Inflammatory macrophage treated with lipopolysaccharide for 4 hours (primary cell): ENCODE data around the gene GRAMD1B.

Experiments
- DNase-seq: peaks from one replicate; pipeline ENCODE4 v3.0.0-alpha.2; 2020

GRAMD1B gene

DNA sequence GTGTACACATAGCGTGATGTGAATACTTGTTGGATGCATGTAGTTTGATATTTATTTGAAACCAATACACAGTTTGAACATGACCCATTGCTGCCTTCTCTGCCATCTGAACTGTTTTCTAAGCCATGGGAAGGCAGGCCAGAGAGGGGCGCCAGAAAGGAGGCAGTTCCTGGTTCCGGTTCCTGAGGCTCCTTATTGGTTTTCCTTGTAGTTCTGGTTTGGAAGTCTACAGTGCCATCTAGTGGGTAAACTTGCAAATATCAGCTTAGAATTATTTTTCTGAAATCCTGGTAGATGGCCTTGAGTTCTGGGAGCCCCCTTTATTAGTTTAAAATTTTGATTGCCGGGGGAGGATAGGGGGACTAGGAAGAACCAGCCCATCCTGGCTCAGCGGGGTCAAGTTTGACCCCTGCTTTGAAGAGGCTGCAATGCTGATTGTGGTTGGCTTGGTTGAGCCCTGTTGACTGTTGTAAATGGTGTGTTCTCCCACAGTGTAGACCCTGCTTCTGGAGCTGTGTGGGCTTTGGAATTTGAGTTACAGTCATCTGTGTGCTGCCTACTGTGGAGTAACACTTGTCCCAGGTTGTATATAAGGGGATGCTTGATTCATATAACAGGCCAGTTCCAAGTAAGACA is 48.4 kb downstream of the GRAMD1B start:
- DNase-seq = peak; percentile 81

- DNase-seq = peak; percentile 55
Measured at GRCh38 chr11:123479048-123479837, 49.2 kb downstream of the GRAMD1B start.

- DNase-seq = no peak
Measured at GRCh38 chr11:123480290-123480815, 50.3 kb downstream of the GRAMD1B start.

- no peak for DNase-seq
Measured at GRCh38 chr11:123480882-123481281, 50.8 kb downstream of the GRAMD1B start.

DNA sequence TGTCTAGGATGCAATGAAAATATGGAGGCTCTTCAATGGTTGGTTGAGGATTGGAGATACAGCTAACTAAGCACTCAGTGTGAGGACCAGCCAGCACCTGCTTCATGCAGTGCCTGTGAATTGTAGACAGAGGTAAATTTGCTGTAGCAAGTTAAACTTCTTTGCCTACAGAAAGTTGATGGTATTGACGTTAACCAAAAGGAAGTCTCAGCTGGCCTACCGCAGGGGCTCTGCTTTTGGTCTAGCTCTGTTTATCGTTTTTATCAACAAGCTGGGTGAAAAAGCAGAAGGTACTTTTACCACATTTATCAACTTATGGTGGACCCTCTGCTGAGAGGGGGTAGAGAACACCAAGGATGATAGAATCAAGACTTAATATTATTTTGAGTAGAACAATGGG is 51.6 kb downstream of the GRAMD1B start:
- DNase-seq = no peak

- no peak for DNase-seq
Measured at GRCh38 chr11:123482218-123482617, 52.1 kb downstream of the GRAMD1B start.

GRCh38 chr11:123483058-123483457 is 53.0 kb downstream of the GRAMD1B start:
- no peak for DNase-seq

DNA sequence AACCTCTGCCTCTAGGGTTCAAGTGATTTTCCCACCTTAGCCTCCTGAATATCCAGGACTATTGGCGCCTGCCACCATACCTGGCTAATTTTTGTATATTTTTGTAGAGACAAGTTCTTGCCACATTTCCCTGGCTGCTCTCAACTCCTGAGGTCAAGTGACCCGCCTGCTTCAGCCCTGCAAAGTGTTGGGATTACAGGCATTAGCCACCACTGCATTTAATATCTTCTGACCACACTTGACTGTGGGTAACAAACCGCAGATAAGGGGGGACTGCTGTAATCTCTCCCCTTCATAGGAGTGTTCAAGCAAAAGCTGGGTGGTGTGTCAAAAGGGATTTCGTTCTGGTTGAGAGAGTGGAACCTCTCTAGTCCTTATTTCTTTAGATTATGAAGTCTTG is 53.4 kb downstream of the GRAMD1B start:
- DNase-seq = no peak

- DNase-seq = no peak
Measured at GRCh38 chr11:123484448-123484847, 54.4 kb downstream of the GRAMD1B start.

DNA sequence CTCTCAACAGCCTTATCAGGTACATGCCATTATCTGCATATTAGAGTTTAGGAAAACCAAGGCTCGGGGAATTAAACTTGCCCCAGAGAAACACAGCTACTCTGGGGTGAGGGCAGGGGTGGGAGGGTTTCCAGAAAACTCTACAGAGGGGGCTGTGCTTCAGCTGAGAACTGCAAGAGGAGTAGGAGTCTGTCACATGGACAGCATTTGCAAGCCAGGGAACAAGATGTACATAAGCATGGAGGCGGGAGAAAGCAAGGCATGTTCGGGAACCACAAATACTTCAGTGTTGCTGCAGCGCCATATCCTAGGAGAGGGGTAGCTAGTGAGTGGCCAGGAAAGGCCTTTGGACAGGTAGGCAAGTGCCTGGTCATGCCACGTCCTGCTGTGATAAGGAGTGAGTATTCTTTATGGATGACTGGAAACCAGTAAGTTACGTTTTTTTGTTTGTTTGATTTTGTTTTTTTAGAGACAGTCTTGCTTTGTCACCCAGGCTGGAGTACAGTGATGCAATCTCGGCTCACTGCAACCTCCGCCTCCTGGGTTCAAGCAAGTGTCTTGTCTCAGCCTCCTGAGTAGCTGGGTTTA is 57.2 kb downstream of the GRAMD1B start:
- DNase-seq = no peak

GRCh38 chr11:123490527-123490926 is 60.5 kb downstream of the GRAMD1B start:
- no peak for DNase-seq

DNA sequence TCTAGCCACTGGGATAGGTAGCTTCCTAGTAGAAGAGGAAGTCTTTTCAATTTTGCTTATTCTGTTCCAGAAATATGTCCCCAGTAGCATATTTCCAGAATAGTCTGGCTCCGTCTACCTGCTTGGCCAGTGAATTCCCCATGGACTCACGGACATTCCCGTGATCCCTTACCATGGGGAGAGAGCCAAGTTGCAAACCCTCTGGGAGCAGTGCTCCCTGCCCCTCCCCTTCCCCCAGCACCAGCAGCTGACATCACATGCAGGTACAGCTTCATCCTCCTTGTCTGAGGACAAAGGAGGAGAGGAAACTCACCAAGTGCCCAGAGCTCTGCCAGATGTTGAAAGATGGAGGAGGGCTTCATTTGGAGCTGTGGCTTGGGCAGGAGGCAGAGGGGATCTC is 61.2 kb downstream of the GRAMD1B start:
- no peak for DNase-seq

- DNase-seq = no peak
Measured at GRCh38 chr11:123493349-123494063, 63.4 kb downstream of the GRAMD1B start.

DNA sequence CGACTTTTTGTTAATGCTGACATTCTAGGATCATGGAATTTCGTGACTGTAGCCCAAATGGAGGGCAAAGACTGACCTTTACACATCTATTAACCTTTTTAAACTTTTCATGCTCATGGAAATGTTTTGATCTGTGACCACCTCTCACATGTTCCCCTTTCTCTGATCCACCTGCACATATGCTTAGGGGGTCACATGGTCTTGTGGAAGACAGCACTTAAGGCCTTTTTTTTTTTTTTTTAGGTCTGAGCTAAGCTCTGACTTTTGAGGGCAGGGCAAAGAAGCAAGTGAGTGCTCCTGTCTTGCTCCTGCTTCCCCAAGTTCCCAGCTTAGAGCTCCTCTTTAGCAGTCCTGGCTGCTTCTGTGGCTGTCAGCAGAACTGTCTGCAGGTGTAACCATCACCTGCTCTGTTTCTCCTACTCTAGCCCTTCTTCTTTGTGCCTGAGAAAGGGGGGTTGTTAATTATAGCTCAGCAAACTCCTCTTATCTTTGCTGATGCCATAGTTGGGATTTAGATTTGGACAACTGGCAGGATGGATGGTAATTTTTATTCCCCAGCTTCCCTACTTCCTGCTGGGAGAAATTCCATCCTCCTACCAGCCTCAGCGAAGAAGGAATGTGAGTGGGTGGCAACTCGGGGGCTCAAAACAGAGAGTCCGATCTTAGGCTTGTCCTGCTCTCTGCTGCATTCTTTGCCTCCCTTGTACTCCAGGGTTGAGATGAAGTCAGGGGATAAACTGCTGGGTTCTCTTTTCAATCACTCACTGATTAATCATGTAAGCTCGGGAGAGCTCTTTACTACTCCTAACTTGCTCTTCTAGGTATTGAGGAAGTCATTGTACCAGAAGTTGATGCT is 64.4 kb downstream of the GRAMD1B start:
- no peak for DNase-seq

DNA sequence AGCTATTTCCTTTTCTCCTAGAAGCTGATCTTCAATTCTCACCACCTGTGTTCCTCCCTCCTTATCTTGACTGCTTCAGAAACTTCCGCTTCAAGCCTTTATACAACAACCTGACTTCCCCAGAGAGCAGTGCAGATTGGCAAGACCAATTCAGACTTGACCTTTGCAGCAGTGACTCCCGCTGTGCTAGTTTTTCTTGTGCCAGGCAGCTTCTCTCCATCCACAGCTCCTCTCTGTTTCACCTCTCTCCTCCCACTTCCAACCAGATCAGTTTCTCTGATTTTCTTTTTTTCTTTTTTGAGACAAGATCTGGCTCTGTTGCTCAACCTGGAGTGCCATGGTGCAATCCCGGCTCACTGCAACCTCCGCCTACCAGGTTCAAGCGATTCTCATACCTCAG is 74.3 kb downstream of the GRAMD1B start:
- DNase-seq = no peak

- DNase-seq = no peak
Measured at GRCh38 chr11:123505546-123506299, 75.7 kb downstream of the GRAMD1B start.

- no peak for DNase-seq
Measured at GRCh38 chr11:123507043-123507442, 77.0 kb downstream of the GRAMD1B start.

DNA sequence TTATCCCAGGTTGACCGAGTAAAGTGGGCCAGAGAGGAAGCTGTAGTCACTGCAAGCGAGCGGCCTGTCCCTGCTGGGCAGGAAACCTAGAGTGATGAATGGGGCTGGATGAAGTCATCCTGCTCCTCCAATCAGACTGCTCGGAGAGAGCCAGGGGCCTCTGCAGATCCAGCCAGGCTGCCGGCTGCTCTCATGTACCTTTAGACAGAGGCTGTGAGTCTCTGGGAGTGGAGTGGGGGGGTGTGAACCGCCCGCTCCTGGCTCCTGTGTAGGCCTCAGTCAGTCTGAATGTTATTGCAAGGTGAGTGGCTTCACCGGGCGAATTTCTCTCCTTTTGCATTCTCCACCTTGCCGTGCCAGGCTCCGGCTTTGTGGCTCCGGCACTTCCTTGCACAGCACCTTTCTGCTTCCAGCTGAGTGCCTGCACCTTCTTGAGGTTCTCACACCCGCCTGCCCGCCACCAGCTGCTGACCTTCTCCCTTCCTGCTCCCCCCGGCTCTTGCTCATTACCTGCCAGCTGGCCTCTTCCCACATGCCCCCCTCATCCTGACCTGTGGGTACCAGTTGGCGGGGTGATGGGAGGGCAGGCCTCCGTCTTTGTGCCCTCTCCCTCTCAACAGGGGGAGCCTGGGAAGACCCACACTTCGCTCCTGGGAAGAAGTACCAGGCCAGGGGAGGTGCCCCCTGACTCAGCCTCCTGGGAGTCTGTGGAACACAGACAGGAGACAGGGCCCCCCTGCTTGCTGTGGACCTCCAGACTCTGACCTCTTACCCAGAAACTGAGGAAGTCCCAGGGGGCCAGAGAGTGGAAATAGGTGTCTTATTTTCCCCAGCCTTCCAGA is 79.9 kb downstream of the GRAMD1B start:
- no peak for DNase-seq

GRCh38 chr11:123510579-123510905 is 80.5 kb downstream of the GRAMD1B start:
- DNase-seq = no peak

DNA sequence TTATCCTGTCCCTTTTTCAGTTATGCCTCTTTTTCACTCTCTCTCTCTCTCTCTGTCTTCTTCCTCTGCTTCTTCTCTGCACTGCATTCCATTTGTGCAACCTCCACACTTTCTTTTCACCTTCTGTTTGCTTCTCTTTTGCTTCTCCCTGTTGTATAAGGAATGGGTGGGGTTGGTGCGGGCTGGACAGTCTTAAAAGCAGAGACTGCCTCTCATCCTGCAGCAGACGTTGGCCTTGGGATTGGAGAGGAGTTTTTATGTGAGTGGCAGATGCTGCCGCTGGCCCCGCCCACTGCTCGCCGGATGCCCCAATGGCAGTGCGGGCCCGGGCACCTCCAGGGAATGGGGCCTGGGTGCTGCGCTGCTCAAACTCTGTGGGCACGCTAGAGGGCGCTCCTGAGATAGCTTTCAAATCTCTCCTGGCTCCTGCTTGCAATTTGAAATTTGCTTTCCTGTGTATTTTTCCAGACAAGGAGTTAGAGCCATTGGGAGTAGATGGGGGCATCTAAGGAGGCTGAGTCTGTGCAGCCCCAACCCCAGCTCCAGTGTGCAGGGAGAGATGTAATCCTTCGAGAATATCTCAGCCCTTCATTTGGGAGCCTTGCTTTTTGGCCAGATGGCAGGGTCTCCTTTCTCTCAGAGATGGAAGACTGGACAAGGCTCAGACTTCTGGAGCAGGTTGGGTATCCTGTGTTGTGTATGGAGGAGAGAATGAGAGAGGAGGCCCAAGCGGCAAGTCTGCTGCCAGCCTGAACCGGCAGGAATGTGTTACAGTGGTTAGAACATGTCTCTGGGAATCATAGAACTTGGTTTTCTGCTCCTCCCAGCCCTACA is 81.2 kb downstream of the GRAMD1B start:
- DNase-seq = peak; percentile 78
